ENCODE results near the gene IL17D. TPM values are rescaled to one million over a fixed set of nuclear protein-coding genes. Genes with fewer than 3 reads are reported as not detected.

Gene IL17D
- total and polyA plus RNA-seq, 4 donors = 0.05 to 0.19 (median 0.14) TPM

Other genes starting within 250 kb of the IL17D start
- gene CRYL1, start 177.8 kb upstream of the IL17D start, total RNA-seq = 100 to 1,000 TPM in 1 of 2 donors, 10 to 100 TPM in 1; 87.8 to 179 TPM
- gene CRYL1, start 177.8 kb upstream of the IL17D start, polyA plus RNA-seq = 100 to 1,000 TPM; 162 to 174 TPM
- gene IFT88, start 136.5 kb upstream of the IL17D start, total RNA-seq = 10 to 100 TPM in 1 of 2 donors, 1 to 10 TPM in 1; 7.1 to 18.7 TPM
- 10 to 100 TPM in 1 of 2 donors, 1 to 10 TPM in 1; 7.5 to 13.5 TPM for gene IFT88, start 136.5 kb upstream of the IL17D start, polyA plus RNA-seq
- 1 to 10 TPM; 4.7 to 5.0 TPM for gene EEF1AKMT1, start 70.3 kb downstream of the IL17D start, total RNA-seq
- 10 to 100 TPM in 1 of 2 donors, 1 to 10 TPM in 1; 4.2 to 11.2 TPM for gene EEF1AKMT1, start 70.3 kb downstream of the IL17D start, polyA plus RNA-seq
- gene XPO4, start 199.0 kb downstream of the IL17D start, total RNA-seq = 10 to 100 TPM; 11.8 to 12.5 TPM
- 1 to 10 TPM; 2.5 to 3.3 TPM for gene XPO4, start 199.0 kb downstream of the IL17D start, polyA plus RNA-seq

Measured in liver (tissue), 4 donors.